HG03060 (cell line): ENCODE results near the gene SF3B6.

Source experiments
- ATAC-seq: cut with Tn5 transposase; IDR thresholded peaks from one replicate; pipeline ENCODE4 v1.9.1; 2021; ENCODE audit warnings: low read depth, moderate number of reproducible peaks; ENCODE audit not compliant: unreplicated experiment

The SF3B6 gene

GRCh38 chr2:24022324-24022974 is 53.7 kb downstream of the SF3B6 start:
- ATAC-seq = no peak

GRCh38 chr2:24021122-24021998 is 54.8 kb downstream of the SF3B6 start:
- no peak for ATAC-seq

GRCh38 chr2:24020244-24020643 is 55.9 kb downstream of the SF3B6 start:
- no peak for ATAC-seq

GRCh38 chr2:24019729-24020128 is 56.4 kb downstream of the SF3B6 start:
- no peak for ATAC-seq

GRCh38 chr2:24018241-24018640 is 57.9 kb downstream of the SF3B6 start:
- no peak for ATAC-seq

- no peak for ATAC-seq
Measured at GRCh38 chr2:24017711-24018110, 58.4 kb downstream of the SF3B6 start.
